Kidney epithelial cell (primary cell): Measurements from ENCODE around the gene AGBL2. TPM values are rescaled to one million over a fixed set of nuclear protein-coding genes. Genes with fewer than 3 reads are reported as not detected.
"Not testable (repeated sequence)": the region's sequence is repeated elsewhere in the genome, so short reads cannot be mapped to it uniquely, and the experiment has no call there.

Experiments
- DNase-seq: peaks from one replicate; pipeline ENCODE4 v3.0.0-alpha.2; 2010; ENCODE audit warnings: low read depth
- H3K27me3 ChIP-seq: 2 replicates; pipeline ENCODE4 v1.6.0; 2011; ENCODE audit warnings: low read length; ENCODE audit not compliant: control insufficient read depth, insufficient read depth
- H3K36me3 ChIP-seq: 2 replicates; pipeline ENCODE4 v1.5.1; 2011; ENCODE audit warnings: low read length; ENCODE audit not compliant: control insufficient read depth, insufficient read depth
- H3K4me3 ChIP-seq: 2 replicates; pipeline ENCODE4 v1.5.1; 2011; ENCODE audit warnings: low read depth, mild to moderate bottlenecking, control low read depth, low read length
- CTCF ChIP-seq: IDR thresholded peaks from 2 replicates; pipeline ENCODE4 v1.5.1; 2011; ENCODE audit warnings: mild to moderate bottlenecking, moderate library complexity, low read length, control low read depth, inconsistent platforms; ENCODE audit not compliant: insufficient read depth, poor library complexity, severe bottlenecking
- total RNA-seq: library from RNA; depleted of rRNA; stranded (reverse); fragments of >200 nt; gene quantifications from 2 replicates; pipeline ENCODE4 v1.2.3, GENCODE V29; 2015

Gene AGBL2, protein sequence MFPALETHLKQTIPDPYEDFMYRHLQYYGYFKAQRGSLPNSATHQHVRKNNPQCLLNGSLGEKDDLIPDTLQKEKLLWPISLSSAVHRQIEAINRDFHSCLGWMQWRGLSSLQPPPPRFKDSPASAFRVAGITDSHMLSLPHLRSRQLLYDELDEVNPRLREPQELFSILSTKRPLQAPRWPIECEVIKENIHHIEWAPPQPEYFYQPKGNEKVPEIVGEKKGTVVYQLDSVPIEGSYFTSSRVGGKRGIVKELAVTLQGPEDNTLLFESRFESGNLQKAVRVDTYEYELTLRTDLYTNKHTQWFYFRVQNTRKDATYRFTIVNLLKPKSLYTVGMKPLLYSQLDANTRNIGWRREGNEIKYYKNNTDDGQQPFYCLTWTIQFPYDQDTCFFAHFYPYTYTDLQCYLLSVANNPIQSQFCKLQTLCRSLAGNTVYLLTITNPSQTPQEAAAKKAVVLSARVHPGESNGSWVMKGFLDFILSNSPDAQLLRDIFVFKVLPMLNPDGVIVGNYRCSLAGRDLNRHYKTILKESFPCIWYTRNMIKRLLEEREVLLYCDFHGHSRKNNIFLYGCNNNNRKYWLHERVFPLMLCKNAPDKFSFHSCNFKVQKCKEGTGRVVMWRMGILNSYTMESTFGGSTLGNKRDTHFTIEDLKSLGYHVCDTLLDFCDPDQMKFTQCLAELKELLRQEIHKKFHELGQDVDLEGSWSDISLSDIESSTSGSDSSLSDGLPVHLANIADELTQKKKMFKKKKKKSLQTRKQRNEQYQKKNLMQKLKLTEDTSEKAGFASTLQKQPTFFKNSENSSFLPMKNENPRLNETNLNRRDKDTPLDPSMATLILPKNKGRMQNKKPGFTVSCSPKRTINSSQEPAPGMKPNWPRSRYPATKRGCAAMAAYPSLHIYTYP
- 0.29 and 0.62 TPM in 2 replicates for total RNA-seq

DNA sequence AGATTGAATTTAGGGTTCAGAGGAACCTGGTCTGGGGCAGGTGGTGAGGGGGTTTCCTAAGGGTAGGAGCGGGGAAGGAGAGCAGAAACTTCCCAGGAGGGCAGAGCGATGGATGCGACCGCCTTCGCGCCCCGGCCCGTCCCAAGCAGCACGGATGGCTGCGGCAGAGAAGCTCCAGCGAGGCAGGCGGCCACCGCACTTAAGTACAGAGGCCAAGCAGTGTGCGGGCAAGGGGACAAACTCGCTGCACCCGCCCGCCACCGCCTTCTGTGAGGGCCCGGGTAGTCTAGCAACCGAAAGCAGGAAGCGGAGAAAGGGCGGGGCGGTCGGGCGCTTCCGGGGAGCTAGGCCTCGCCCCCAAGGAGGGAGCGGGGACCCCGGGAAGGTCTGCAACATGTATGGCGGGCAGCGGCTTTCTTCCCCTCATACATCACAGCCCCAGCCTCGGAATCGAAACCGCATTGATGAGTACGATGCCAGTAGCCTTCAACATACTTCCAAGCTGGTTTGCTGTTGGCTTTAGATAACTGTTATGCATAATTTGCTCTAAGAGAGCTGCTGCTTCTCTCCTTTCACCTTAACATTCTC, at the start of gene AGBL2:
Gene AGBL2 (minus strand): TSS at position 288 of the 588 bp plus-strand sequence. CDS start 719 bp downstream, outside the sequence.
- DNase-seq = peak; percentile 12
- Histone ChIP-seq H3K27me3 (no peaks in the 10 kb centered on the region), H3K4me3 (peak within 1 kb of the TSS; percentile 70), H3K36me3 (no peaks in the 10 kb centered on the region)
- TF ChIP-seq CTCF = no peak

DNA sequence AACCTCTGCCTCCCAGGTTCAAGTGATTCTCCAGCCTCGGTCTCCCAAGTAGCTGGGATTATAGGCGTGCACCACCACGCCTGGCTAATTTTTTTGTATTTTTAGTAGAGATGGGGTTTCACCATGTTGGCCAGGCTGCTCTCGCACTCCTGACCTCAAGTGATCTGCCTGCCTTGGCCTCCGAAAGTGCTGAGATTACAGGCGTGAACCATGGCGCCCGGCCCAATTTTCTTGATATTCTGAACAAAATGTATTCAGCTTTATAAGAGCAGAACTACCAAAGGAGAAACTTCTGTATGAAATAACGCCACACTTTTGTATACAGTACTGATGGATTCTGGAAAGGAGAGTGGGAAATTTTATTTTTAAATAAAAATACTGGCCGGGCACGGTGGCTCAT, 44.1 kb upstream of the AGBL2 start:
- not testable (repeated sequence) for H3K36me3 ChIP-seq, H3K4me3 ChIP-seq, H3K27me3 ChIP-seq, DNase-seq

- DNase-seq = no peak
- Histone ChIP-seq H3K27me3 (no peaks in the 10 kb centered on the region), H3K4me3 (no peak overlapping the region), H3K36me3 (peaks cover 6% of the 10 kb centered on the region)
- TF ChIP-seq CTCF = no peak
Observed at GRCh38 chr11:47756208-47756607, 41.0 kb upstream of the AGBL2 start.

DNA sequence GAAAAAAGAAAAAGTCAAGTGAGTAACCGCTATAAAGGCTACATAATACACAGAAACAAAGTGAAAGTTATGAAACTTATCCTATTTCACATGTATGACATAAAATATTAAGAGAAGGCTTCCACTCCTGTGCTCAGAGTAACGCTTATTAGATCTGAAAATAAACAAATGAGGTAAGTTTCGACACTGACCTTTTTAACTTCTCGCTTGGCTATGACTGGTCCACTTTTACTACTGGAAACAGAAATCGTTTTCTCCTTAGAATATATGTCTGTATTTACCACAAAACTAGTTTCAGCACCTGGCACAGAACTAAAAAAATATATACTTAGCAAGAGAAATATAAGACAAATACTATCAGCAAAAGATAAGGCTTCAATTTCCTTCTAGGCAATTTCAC, 35.6 kb upstream of the AGBL2 start:
- no peak for DNase-seq
- Histone ChIP-seq H3K36me3 (peaks cover 1% of the 10 kb centered on the region), H3K4me3 (no peak overlapping the region), H3K27me3 (no peaks in the 10 kb centered on the region)
- no peak for TF ChIP-seq CTCF

DNA sequence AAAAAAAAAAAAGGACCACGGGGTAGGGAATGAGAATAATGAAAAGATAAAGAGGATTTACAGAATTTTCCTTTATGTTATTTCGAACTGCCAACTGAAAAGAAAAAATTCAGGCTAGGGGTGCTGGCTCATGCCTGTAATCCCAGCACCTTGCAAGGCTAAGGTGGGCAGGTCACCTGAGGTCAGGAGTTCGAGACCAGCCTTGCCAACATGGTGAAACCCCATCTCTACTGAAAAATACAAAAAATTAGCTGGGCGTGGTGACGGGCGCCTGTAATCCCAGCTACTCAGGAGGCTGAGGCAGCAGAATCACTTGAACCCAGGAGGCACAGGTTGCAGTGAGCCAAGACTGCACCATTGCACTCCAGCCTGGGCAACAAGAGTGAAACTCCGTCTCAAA, 27.3 kb upstream of the AGBL2 start:
- H3K36me3 ChIP-seq = not testable (repeated sequence)

GRCh38 chr11:47737817-47738216, 22.6 kb upstream of the AGBL2 start:
- not testable (repeated sequence) for DNase-seq, H3K36me3 ChIP-seq

More for the DNA sequence above, 27.3 kb upstream of the AGBL2 start:
- DNase-seq, H3K27me3 ChIP-seq, H3K4me3 ChIP-seq: not testable (repeated sequence)

GRCh38 chr11:47732271-47732670, 17.1 kb upstream of the AGBL2 start:
- Histone ChIP-seq H3K27me3 (no peaks in the 10 kb centered on the region), H3K4me3 (no peak overlapping the region), H3K36me3 (peaks cover 3% of the 10 kb centered on the region)
- no peak for DNase-seq
- no peak for TF ChIP-seq CTCF

More at GRCh38 chr11:47737817-47738216, 22.6 kb upstream of the AGBL2 start:
- H3K4me3 ChIP-seq, H3K27me3 ChIP-seq: not testable (repeated sequence)
